GM23338 (cell line): ENCODE measurements around the gene DCDC2. TPM values are rescaled to one million over a fixed set of nuclear protein-coding genes. Genes with fewer than 3 reads are reported as not detected.

Experiments
- ATAC-seq: fragments of 200-7000 bp; cut with Tn5 transposase; 3 replicates; pipeline ENCODE4 v1.9.1; 2020
- DNase-seq: peaks from one replicate; pipeline ENCODE4 v3.0.0-alpha.2; 2015; ENCODE audit warnings: low spot score
- H2AFZ ChIP-seq: fragments of 200-600 bp; sonication (generic); 2 replicates; pipeline ENCODE4 v1.8.0; 2016; ENCODE audit warnings: antibody characterized with exemption, mild to moderate bottlenecking, moderate library complexity
- H3F3A ChIP-seq: fragments of 200-600 bp; sonication (generic); replicated peaks from 2 replicates; pipeline ENCODE4 v1.8.0; 2017; ENCODE audit warnings: antibody characterized with exemption, mixed run types, low read depth
- H3K27ac ChIP-seq: fragments of 200-600 bp; sonication (generic); 2 replicates; pipeline ENCODE4 v1.6.1; 2016; ENCODE audit warnings: low read depth
- H3K27me3 ChIP-seq: fragments of 200-600 bp; sonication (generic); 2 replicates; pipeline ENCODE4 v1.8.0; 2016; ENCODE audit warnings: mild to moderate bottlenecking, mixed run types, moderate library complexity; ENCODE audit not compliant: insufficient read depth
- H3K36me3 ChIP-seq: fragments of 200-600 bp; sonication (generic); 2 replicates; pipeline ENCODE4 v1.8.0; 2016; ENCODE audit warnings: mild to moderate bottlenecking; ENCODE audit not compliant: insufficient read depth
- H3K4me1 ChIP-seq: fragments of 200-600 bp; sonication (generic); 2 replicates; pipeline ENCODE4 v1.8.0; 2016; ENCODE audit warnings: mild to moderate bottlenecking, moderate library complexity; ENCODE audit not compliant: insufficient read depth
- H3K4me2 ChIP-seq: fragments of 200-600 bp; sonication (generic); 2 replicates; pipeline ENCODE4 v1.7.1; 2017; ENCODE audit warnings: mixed run types
- H3K4me3 ChIP-seq: fragments of 200-600 bp; sonication (generic); 2 replicates; pipeline ENCODE4 v1.6.1; 2016; ENCODE audit warnings: mixed run types
- H3K79me2 ChIP-seq: fragments of 200-600 bp; sonication (generic); replicated peaks from 2 replicates; pipeline ENCODE4 v1.8.0; 2017; ENCODE audit warnings: mild to moderate bottlenecking; ENCODE audit not compliant: insufficient read depth
- H3K9me2 ChIP-seq: fragments of 200-600 bp; sonication (generic); 2 replicates; pipeline ENCODE4 v1.8.0; 2017; ENCODE audit not compliant: insufficient read depth
- H4K20me1 ChIP-seq: fragments of 200-600 bp; sonication (generic); replicated peaks from 2 replicates; pipeline ENCODE4 v1.8.0; 2017; ENCODE audit warnings: mild to moderate bottlenecking; ENCODE audit not compliant: insufficient read depth
- H3K27ac Mint-ChIP-seq: 2 replicates; pipeline ENCODE4 v1.8.0; 2020; ENCODE audit warnings: inconsistent platforms, mild to moderate bottlenecking, moderate library complexity, mixed read lengths
- H3K27me3 Mint-ChIP-seq: 3 replicates; pipeline ENCODE4 v1.8.0; 2022; ENCODE audit warnings: low read depth, mild to moderate bottlenecking, moderate library complexity, mixed read lengths, inconsistent platforms; ENCODE audit not compliant: insufficient read depth, poor library complexity
- H3K36me3 Mint-ChIP-seq: 3 replicates; pipeline ENCODE4 v1.8.0; 2021; ENCODE audit warnings: low read depth, mild to moderate bottlenecking, inconsistent platforms, moderate library complexity, mixed read lengths
- H3K4me1 Mint-ChIP-seq: 3 replicates; pipeline ENCODE4 v1.8.0; 2020; ENCODE audit warnings: mild to moderate bottlenecking, inconsistent platforms, mixed read lengths
- H3K4me3 Mint-ChIP-seq: 3 replicates; pipeline ENCODE4 v1.8.0; 2021; ENCODE audit warnings: moderate library complexity, mild to moderate bottlenecking, inconsistent platforms, mixed read lengths
- H3K9me3 Mint-ChIP-seq: 3 replicates; pipeline ENCODE4 v1.8.0; 2020; ENCODE audit warnings: moderate library complexity, mild to moderate bottlenecking, inconsistent platforms, mixed read lengths
- CREB1 ChIP-seq: fragments of 250-450 bp; sonication (Bioruptor Pico); IDR thresholded peaks from 2 replicates; pipeline ENCODE4 v1.5.0; 2020; ENCODE audit warnings: low read depth, mild to moderate bottlenecking, moderate library complexity
- EZH2 ChIP-seq: fragments of 200-600 bp; sonication (generic); IDR thresholded peaks from one replicate; pipeline ENCODE4 v1.8.0; 2017; ENCODE audit warnings: antibody characterized with exemption, mild to moderate bottlenecking, low read depth; ENCODE audit not compliant: unreplicated experiment
- JUNB ChIP-seq: IDR thresholded peaks from one replicate; pipeline ENCODE4 v1.6.1; 2016; ENCODE audit warnings: antibody characterized with exemption; ENCODE audit not compliant: unreplicated experiment
- NANOG ChIP-seq: IDR thresholded peaks from 2 replicates; pipeline ENCODE4 v1.6.1; 2016; ENCODE audit warnings: antibody characterized with exemption, borderline replicate concordance
- POLR2AphosphoS5 ChIP-seq: IDR thresholded peaks from 2 replicates; pipeline ENCODE4 v1.6.1; 2016; ENCODE audit warnings: antibody characterized with exemption, low read depth
- polyA plus RNA-seq: library from polyadenylated mRNA; unstranded; fragments of >200 nt; fragmentation: Nextera tagmentation; extraction: Ambion mirVana; gene quantifications from 2 replicates; pipeline ENCODE4 v1.2.1, GENCODE V29; 2016
- total RNA-seq: library from RNA; depleted of rRNA; stranded (reverse); fragments of >200 nt; shearing (Covaris generic); gene quantifications from 2 replicates; pipeline ENCODE4 v1.2.3, GENCODE V29; 2014
- TF ChIP-seq, protein P1 (sequence below): fragments of 250-450 bp; sonication (Bioruptor Pico); IDR thresholded peaks from 2 replicates; pipeline ENCODE4 v1.5.0; 2020; ENCODE audit warnings: mild to moderate bottlenecking, moderate library complexity
- TF ChIP-seq, protein P2 (sequence below): IDR thresholded peaks from 2 replicates; pipeline ENCODE4 v1.6.1; 2016; ENCODE audit warnings: antibody characterized with exemption
- TF ChIP-seq, protein P3 (sequence below): IDR thresholded peaks from one replicate; pipeline ENCODE4 v1.6.1; 2018; ENCODE audit warnings: antibody characterized with exemption; ENCODE audit not compliant: unreplicated experiment

DCDC2 gene
- total and polyA plus RNA-seq, 2 experiments from 2014 or later = 0.59 to 0.79 TPM

DNA sequence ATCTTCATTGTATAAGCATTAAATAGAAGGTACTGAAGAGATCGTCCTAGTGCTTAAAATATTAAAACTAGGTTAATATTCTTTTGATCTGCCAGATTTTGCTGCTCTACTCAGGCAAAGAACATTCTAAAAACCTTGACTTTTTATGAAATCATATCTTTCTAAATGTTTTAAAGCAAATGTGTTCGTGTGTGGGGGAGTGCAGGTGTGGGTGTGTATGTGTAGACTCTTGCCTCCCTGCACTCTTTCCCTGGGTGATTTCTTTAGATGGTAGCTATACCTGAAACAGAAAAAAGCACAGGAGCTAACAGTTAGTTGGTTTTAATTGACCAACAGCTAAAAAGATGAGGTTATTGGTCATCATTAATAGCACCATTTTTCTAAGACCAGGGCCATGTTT lies 226.1 kb downstream of the DCDC2 start:
- Mint-ChIP-seq H3K27ac (no peak overlapping the region), H3K4me3 (no peak overlapping the region), H3K9me3 (no peaks in the 10 kb centered on the region), H3K4me1 (peaks cover 3% of the 10 kb centered on the region; the same call in 2 of the 3 replicates), H3K36me3 (no peaks in the 10 kb centered on the region), H3K27me3 (no peaks in the 10 kb centered on the region)
- Histone ChIP-seq H3K9me2 (no peaks in the 10 kb centered on the region), H3K36me3 (no peaks in the 10 kb centered on the region), H4K20me1 (no peaks in the 10 kb centered on the region), H3F3A (no peaks in the 10 kb centered on the region), H3K27me3 (no peaks in the 10 kb centered on the region), H2AFZ (no peak overlapping the region), H3K27ac (no peak overlapping the region), H3K4me3 (no peak overlapping the region), H3K79me2 (no peaks in the 10 kb centered on the region), H3K4me1 (no peaks in the 10 kb centered on the region), H3K4me2 (no peak overlapping the region)
- DNase-seq (no peak), ATAC-seq (no peak)
- TF ChIP-seq CREB1 (CRISPR knock-in tag) (no peak), JUNB (no peak), NANOG (no peak), EZH2 (no peak), POLR2AphosphoS5 (no peak)
- TF ChIP-seq, protein P1, sequence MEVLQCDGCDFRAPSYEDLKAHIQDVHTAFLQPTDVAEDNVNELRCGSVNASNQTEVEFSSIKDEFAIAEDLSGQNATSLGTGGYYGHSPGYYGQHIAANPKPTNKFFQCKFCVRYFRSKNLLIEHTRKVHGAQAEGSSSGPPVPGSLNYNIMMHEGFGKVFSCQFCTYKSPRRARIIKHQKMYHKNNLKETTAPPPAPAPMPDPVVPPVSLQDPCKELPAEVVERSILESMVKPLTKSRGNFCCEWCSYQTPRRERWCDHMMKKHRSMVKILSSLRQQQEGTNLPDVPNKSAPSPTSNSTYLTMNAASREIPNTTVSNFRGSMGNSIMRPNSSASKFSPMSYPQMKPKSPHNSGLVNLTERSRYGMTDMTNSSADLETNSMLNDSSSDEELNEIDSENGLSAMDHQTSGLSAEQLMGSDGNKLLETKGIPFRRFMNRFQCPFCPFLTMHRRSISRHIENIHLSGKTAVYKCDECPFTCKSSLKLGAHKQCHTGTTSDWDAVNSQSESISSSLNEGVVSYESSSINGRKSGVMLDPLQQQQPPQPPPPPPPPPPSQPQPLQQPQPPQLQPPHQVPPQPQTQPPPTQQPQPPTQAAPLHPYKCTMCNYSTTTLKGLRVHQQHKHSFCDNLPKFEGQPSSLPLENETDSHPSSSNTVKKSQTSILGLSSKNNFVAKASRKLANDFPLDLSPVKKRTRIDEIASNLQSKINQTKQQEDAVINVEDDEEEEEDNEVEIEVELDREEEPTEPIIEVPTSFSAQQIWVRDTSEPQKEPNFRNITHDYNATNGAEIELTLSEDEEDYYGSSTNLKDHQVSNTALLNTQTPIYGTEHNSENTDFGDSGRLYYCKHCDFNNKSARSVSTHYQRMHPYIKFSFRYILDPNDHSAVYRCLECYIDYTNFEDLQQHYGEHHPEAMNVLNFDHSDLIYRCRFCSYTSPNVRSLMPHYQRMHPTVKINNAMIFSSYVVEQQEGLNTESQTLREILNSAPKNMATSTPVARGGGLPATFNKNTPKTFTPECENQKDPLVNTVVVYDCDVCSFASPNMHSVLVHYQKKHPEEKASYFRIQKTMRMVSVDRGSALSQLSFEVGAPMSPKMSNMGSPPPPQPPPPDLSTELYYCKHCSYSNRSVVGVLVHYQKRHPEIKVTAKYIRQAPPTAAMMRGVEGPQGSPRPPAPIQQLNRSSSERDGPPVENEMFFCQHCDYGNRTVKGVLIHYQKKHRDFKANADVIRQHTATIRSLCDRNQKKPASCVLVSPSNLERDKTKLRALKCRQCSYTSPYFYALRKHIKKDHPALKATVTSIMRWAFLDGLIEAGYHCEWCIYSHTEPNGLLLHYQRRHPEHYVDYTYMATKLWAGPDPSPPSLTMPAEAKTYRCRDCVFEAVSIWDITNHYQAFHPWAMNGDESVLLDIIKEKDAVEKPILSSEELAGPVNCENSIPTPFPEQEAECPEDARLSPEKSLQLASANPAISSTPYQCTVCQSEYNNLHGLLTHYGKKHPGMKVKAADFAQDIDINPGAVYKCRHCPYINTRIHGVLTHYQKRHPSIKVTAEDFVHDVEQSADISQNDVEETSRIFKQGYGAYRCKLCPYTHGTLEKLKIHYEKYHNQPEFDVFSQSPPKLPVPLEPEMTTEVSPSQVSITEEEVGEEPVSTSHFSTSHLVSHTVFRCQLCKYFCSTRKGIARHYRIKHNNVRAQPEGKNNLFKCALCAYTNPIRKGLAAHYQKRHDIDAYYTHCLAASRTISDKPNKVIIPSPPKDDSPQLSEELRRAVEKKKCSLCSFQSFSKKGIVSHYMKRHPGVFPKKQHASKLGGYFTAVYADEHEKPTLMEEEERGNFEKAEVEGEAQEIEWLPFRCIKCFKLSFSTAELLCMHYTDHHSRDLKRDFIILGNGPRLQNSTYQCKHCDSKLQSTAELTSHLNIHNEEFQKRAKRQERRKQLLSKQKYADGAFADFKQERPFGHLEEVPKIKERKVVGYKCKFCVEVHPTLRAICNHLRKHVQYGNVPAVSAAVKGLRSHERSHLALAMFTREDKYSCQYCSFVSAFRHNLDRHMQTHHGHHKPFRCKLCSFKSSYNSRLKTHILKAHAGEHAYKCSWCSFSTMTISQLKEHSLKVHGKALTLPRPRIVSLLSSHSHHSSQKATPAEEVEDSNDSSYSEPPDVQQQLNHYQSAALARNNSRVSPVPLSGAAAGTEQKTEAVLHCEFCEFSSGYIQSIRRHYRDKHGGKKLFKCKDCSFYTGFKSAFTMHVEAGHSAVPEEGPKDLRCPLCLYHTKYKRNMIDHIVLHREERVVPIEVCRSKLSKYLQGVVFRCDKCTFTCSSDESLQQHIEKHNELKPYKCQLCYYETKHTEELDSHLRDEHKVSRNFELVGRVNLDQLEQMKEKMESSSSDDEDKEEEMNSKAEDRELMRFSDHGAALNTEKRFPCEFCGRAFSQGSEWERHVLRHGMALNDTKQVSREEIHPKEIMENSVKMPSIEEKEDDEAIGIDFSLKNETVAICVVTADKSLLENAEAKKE (CRISPR knock-in tag) = no peak
- TF ChIP-seq, protein P2, sequence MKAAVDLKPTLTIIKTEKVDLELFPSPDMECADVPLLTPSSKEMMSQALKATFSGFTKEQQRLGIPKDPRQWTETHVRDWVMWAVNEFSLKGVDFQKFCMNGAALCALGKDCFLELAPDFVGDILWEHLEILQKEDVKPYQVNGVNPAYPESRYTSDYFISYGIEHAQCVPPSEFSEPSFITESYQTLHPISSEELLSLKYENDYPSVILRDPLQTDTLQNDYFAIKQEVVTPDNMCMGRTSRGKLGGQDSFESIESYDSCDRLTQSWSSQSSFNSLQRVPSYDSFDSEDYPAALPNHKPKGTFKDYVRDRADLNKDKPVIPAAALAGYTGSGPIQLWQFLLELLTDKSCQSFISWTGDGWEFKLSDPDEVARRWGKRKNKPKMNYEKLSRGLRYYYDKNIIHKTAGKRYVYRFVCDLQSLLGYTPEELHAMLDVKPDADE = no peak
- TF ChIP-seq, protein P3, sequence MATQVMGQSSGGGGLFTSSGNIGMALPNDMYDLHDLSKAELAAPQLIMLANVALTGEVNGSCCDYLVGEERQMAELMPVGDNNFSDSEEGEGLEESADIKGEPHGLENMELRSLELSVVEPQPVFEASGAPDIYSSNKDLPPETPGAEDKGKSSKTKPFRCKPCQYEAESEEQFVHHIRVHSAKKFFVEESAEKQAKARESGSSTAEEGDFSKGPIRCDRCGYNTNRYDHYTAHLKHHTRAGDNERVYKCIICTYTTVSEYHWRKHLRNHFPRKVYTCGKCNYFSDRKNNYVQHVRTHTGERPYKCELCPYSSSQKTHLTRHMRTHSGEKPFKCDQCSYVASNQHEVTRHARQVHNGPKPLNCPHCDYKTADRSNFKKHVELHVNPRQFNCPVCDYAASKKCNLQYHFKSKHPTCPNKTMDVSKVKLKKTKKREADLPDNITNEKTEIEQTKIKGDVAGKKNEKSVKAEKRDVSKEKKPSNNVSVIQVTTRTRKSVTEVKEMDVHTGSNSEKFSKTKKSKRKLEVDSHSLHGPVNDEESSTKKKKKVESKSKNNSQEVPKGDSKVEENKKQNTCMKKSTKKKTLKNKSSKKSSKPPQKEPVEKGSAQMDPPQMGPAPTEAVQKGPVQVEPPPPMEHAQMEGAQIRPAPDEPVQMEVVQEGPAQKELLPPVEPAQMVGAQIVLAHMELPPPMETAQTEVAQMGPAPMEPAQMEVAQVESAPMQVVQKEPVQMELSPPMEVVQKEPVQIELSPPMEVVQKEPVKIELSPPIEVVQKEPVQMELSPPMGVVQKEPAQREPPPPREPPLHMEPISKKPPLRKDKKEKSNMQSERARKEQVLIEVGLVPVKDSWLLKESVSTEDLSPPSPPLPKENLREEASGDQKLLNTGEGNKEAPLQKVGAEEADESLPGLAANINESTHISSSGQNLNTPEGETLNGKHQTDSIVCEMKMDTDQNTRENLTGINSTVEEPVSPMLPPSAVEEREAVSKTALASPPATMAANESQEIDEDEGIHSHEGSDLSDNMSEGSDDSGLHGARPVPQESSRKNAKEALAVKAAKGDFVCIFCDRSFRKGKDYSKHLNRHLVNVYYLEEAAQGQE = no peak
